ENCODE results near the gene KRT85.

GRCh38 chr12:52311285-52311648 is 56.0 kb downstream of the KRT85 start:
- TF ChIP-seq CTCF (IDR thresholded peaks at IDR 0.05) (no peak), POLR2A (IDR thresholded peaks at IDR 0.05) (no peak)

All from adrenal gland (tissue), 5 donors.